Limb (tissue), 2 donors: ENCODE measurements around the gene TSC22D1.

ENCODE experiments used
- DNase-seq, 2 donors: peaks; one replicate each; pipeline ENCODE4 v3.0.0-alpha.2; 2016; ENCODE audit errors: extremely low spot score in 2 of 2

TSC22D1 gene

GRCh38 chr13:44429311-44429710, 146.8 kb downstream of the TSC22D1 start:
- DNase-seq, result no peak

- no peak for DNase-seq
These were observed 149.7 kb downstream of the TSC22D1 start for GRCh38 chr13:44426461-44426860.

- DNase-seq, result no peak
These were observed 150.4 kb downstream of the TSC22D1 start for GRCh38 chr13:44425815-44426078.

GRCh38 chr13:44425041-44425814, 150.9 kb downstream of the TSC22D1 start:
- no peak for DNase-seq

- no peak for DNase-seq
These were observed 152.3 kb downstream of the TSC22D1 start for GRCh38 chr13:44423824-44424223.

- no peak for DNase-seq
These were observed 153.1 kb downstream of the TSC22D1 start for GRCh38 chr13:44422755-44423643.

GRCh38 chr13:44421853-44422525, 154.1 kb downstream of the TSC22D1 start:
- no peak for DNase-seq

- DNase-seq, result no peak
These were observed 155.5 kb downstream of the TSC22D1 start for GRCh38 chr13:44420376-44421220.

- no peak for DNase-seq
These were observed 158.3 kb downstream of the TSC22D1 start for GRCh38 chr13:44417876-44418275.

- DNase-seq, result no peak
These were observed 158.7 kb downstream of the TSC22D1 start for GRCh38 chr13:44417446-44417845.

GRCh38 chr13:44416744-44417143, 159.4 kb downstream of the TSC22D1 start:
- DNase-seq, result no peak

GRCh38 chr13:44416301-44416700, 159.8 kb downstream of the TSC22D1 start:
- DNase-seq, result no peak

- no peak for DNase-seq
These were observed 160.3 kb downstream of the TSC22D1 start for GRCh38 chr13:44415815-44416214.

- no peak for DNase-seq
These were observed 161.4 kb downstream of the TSC22D1 start for GRCh38 chr13:44414716-44415115.

- DNase-seq, result no peak
These were observed 163.0 kb downstream of the TSC22D1 start for GRCh38 chr13:44413095-44413494.

- DNase-seq, result no peak
These were observed 163.7 kb downstream of the TSC22D1 start for GRCh38 chr13:44412346-44412935.

- no peak for DNase-seq
These were observed 164.3 kb downstream of the TSC22D1 start for GRCh38 chr13:44411841-44412240.

- no peak for DNase-seq
These were observed 165.7 kb downstream of the TSC22D1 start for GRCh38 chr13:44410328-44410859.

- DNase-seq, result no peak
These were observed 166.5 kb downstream of the TSC22D1 start for GRCh38 chr13:44409595-44409994.

- no peak for DNase-seq
These were observed 168.2 kb downstream of the TSC22D1 start for GRCh38 chr13:44407891-44408290.

- DNase-seq, result no peak
These were observed 168.8 kb downstream of the TSC22D1 start for GRCh38 chr13:44407379-44407778.
